Smooth muscle cell (in vitro differentiated cells): ENCODE measurements around the gene TYROBP. TPM values are rescaled to one million over a fixed set of nuclear protein-coding genes. Genes with fewer than 3 reads are reported as not detected.

Source experiments
- DNase-seq: peaks from one replicate; lab custom pipeline; 2025; ENCODE audit not compliant: unreplicated experiment; lab: John Stamatoyannopoulos, UW
- H2AFZ ChIP-seq: fragments of 200-600 bp; sonication (generic); 2 replicates; pipeline ENCODE4 v1.6.0; 2016; ENCODE audit warnings: antibody characterized with exemption, low read depth, mild to moderate bottlenecking
- H3F3A ChIP-seq: fragments of 200-600 bp; sonication (generic); 2 replicates; pipeline ENCODE4 v1.6.0; 2017; ENCODE audit warnings: antibody characterized with exemption, low read depth
- H3K27ac ChIP-seq: fragments of 200-600 bp; sonication (generic); 2 replicates; pipeline ENCODE4 v1.5.1; 2016; ENCODE audit warnings: low read depth, mild to moderate bottlenecking
- H3K27me3 ChIP-seq: fragments of 200-600 bp; sonication (generic); 2 replicates; pipeline ENCODE4 v1.6.1; 2016; ENCODE audit warnings: low read depth, mild to moderate bottlenecking
- H3K36me3 ChIP-seq: fragments of 200-600 bp; sonication (generic); 2 replicates; pipeline ENCODE4 v1.5.1; 2016; ENCODE audit warnings: low read depth
- H3K4me1 ChIP-seq: fragments of 200-600 bp; sonication (generic); 2 replicates; pipeline ENCODE4 v1.5.1; 2016; ENCODE audit warnings: low read depth
- H3K4me2 ChIP-seq: fragments of 200-600 bp; sonication (generic); 2 replicates; pipeline ENCODE4 v1.6.0; 2016; ENCODE audit warnings: mild to moderate bottlenecking
- H3K4me3 ChIP-seq: fragments of 200-600 bp; sonication (generic); 2 replicates; pipeline ENCODE4 v1.5.1; 2016; ENCODE audit warnings: mild to moderate bottlenecking
- H3K79me2 ChIP-seq: fragments of 200-600 bp; sonication (generic); 2 replicates; pipeline ENCODE4 v1.6.0; 2016; ENCODE audit warnings: low read depth, mild to moderate bottlenecking
- H3K9ac ChIP-seq: fragments of 200-600 bp; sonication (generic); 2 replicates; pipeline ENCODE4 v1.6.0; 2016; ENCODE audit warnings: low read depth
- H3K9me3 ChIP-seq: fragments of 200-600 bp; sonication (generic); replicated peaks from 2 replicates; pipeline ENCODE4 v1.5.1; 2016; ENCODE audit warnings: low read depth
- H4K20me1 ChIP-seq: fragments of 200-600 bp; sonication (generic); 2 replicates; pipeline ENCODE4 v1.6.0; 2016; ENCODE audit warnings: low read depth
- CTCF ChIP-seq: fragments of 200-600 bp; sonication (generic); IDR thresholded peaks from 2 replicates; pipeline ENCODE4 v1.5.1; 2017; ENCODE audit warnings: borderline replicate concordance, mild to moderate bottlenecking, antibody characterized with exemption; ENCODE audit not compliant: insufficient read depth, poor library complexity, severe bottlenecking
- WGBS: methylation state at CpG from one replicate; pipeline ENCODE4 v1.1.7; 2016; ENCODE audit warnings: low lambda C conversion rate; 5-methylcytosine and 5-hydroxymethylcytosine counted together
- polyA plus RNA-seq: library from polyadenylated mRNA; unstranded; fragments of >200 nt; fragmentation: Nextera tagmentation; extraction: Ambion mirVana; gene quantifications from 2 replicates; pipeline ENCODE4 v1.2.1, GENCODE V29; 2016
- total RNA-seq: library from RNA; depleted of rRNA; stranded (reverse); fragments of >200 nt; gene quantifications from 2 replicates; pipeline ENCODE4 v1.2.3, GENCODE V29; 2014

TYROBP gene
- total and polyA plus RNA-seq, 2 experiments from 2014 or later, result not detected

DNA sequence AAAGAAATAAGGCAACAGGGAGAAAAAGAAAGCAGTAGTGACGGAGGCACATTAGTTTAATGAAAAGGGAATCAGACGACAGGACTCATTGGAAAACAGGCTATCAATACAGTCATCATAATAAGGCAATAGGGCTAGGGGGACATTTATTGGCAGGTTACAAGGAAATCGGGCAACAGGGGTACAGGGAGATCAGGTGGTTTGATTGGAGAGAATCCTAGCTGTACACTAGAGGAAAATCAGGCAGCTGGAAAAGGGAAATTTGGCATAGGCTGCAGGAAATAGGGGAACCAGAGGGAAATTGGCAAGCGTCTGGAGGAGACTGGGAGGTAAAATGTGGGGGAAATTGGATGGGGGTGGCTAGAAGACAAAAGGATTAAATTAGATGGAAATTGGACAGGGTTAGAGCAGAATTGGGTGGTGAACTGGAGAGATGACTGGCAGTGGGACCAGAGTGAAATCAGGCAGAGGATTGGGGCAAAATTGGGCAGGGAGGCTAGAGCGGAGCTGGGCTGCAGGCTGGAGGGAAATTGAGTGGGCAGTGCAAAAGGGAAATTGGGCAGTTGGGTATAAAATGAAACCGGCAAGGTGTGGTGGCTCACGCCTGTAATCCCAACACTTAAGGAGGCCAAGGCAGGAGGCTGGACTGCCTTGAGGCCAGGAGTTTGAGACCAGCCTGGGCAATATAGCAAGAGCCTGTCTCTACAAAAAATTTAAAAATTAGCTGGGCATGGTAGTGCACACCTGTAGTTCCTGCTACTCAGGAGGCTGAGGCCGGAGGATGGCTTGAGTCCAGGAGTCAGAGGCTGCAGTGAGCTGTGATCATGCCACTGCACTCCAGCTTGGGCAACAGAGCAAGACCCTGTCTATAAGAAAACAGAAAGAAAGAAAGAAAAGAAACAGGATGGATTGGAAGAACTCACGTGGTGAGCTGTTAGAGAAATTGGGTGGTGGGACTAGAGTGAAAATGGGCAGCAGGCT is 35.5 kb upstream of the TYROBP start:
- DNase-seq, result no peak
- Histone ChIP-seq H3K4me1 (no peaks in the 10 kb centered on the region), H3K27ac (no peak overlapping the region), H3K27me3 (no peaks in the 10 kb centered on the region), H3K4me3 (no peak overlapping the region), H2AFZ (no peak overlapping the region), H3K79me2 (no peaks in the 10 kb centered on the region), H3K4me2 (no peak overlapping the region), H3K36me3 (no peaks in the 10 kb centered on the region), H3K9me3 (no peaks in the 10 kb centered on the region), H3K9ac (no peak overlapping the region), H4K20me1 (peaks cover 18% of the 10 kb centered on the region), H3F3A (no peaks in the 10 kb centered on the region)
- 92% methylated on average over 9 of the region's 9 CpGs for WGBS
- no peak for TF ChIP-seq CTCF

- Histone ChIP-seq H2AFZ (no peak overlapping the region), H3F3A (no peaks in the 10 kb centered on the region), H4K20me1 (peaks cover 31% of the 10 kb centered on the region), H3K27me3 (no peaks in the 10 kb centered on the region), H3K4me1 (peaks cover 8% of the 10 kb centered on the region), H3K36me3 (no peaks in the 10 kb centered on the region), H3K27ac (no peak overlapping the region), H3K79me2 (no peaks in the 10 kb centered on the region), H3K9me3 (no peaks in the 10 kb centered on the region), H3K4me3 (no peak overlapping the region), H3K9ac (no peak overlapping the region), H3K4me2 (no peak overlapping the region)
- TF ChIP-seq CTCF, result no peak
- 98% methylated on average over 3 of the region's 3 CpGs for WGBS
- no peak for DNase-seq
Measured at GRCh38 chr19:35942235-35942634, 34.1 kb upstream of the TYROBP start.

GRCh38 chr19:35940839-35941238 is 32.7 kb upstream of the TYROBP start:
- Histone ChIP-seq H3K36me3 (no peaks in the 10 kb centered on the region), H3K27me3 (no peaks in the 10 kb centered on the region), H4K20me1 (peaks cover 35% of the 10 kb centered on the region), H3K4me2 (no peak overlapping the region), H3K27ac (no peak overlapping the region), H3K9me3 (no peaks in the 10 kb centered on the region), H3K4me1 (peaks cover 8% of the 10 kb centered on the region), H3K4me3 (no peak overlapping the region), H3K79me2 (peaks cover 2% of the 10 kb centered on the region), H2AFZ (no peak overlapping the region), H3F3A (no peaks in the 10 kb centered on the region), H3K9ac (no peak overlapping the region)
- 82% methylated on average over 4 of the region's 4 CpGs for WGBS
- DNase-seq, result no peak
- TF ChIP-seq CTCF, result no peak
